G401.6 (cell line): Measurements from ENCODE around the gene COQ8B.

Experiments
- FAIRE-seq: peaks from 2 replicates; lab custom pipeline; 2012; peaks lifted over from hg19 to GRCh38; lab: Jason Lieb, UNC

Gene COQ8B

GRCh38 chr19:40717325-40717879, 716 bp upstream of the COQ8B start:
- no peak for FAIRE-seq

GRCh38 chr19:40716031-40716481, 630 bp downstream of the COQ8B start:
- no peak for FAIRE-seq

GRCh38 chr19:40714441-40715299, 2.0 kb downstream of the COQ8B start:
- peak; percentile 73 for FAIRE-seq

- no peak for FAIRE-seq
These were observed 2.7 kb downstream of the COQ8B start for GRCh38 chr19:40713939-40714338.

GRCh38 chr19:40709817-40710216, 6.9 kb downstream of the COQ8B start:
- FAIRE-seq, result no peak

GRCh38 chr19:40707615-40708014, 9.1 kb downstream of the COQ8B start:
- FAIRE-seq, result no peak

GRCh38 chr19:40705950-40706619, 10.6 kb downstream of the COQ8B start:
- FAIRE-seq, result no peak

GRCh38 chr19:40705362-40705651, 11.4 kb downstream of the COQ8B start:
- no peak for FAIRE-seq

- no peak for FAIRE-seq
These were observed 12.0 kb downstream of the COQ8B start for GRCh38 chr19:40704491-40705361.

GRCh38 chr19:40703029-40703755, 13.5 kb downstream of the COQ8B start:
- no peak for FAIRE-seq

- no peak for FAIRE-seq
These were observed 14.2 kb downstream of the COQ8B start for GRCh38 chr19:40702337-40703012.

GRCh38 chr19:40701758-40702157, 14.9 kb downstream of the COQ8B start:
- no peak for FAIRE-seq

- no peak for FAIRE-seq
These were observed 16.6 kb downstream of the COQ8B start for GRCh38 chr19:40700083-40700482.

- no peak for FAIRE-seq
These were observed 19.7 kb downstream of the COQ8B start for GRCh38 chr19:40697007-40697406.

GRCh38 chr19:40695881-40696280, 20.8 kb downstream of the COQ8B start:
- no peak for FAIRE-seq

- FAIRE-seq, result no peak
These were observed 22.8 kb downstream of the COQ8B start for GRCh38 chr19:40693896-40694295.

GRCh38 chr19:40693150-40693788, 23.4 kb downstream of the COQ8B start:
- FAIRE-seq, result no peak

- no peak for FAIRE-seq
These were observed 24.5 kb downstream of the COQ8B start for GRCh38 chr19:40692212-40692551.

- no peak for FAIRE-seq
These were observed 25.1 kb downstream of the COQ8B start for GRCh38 chr19:40691421-40692211.
